ENCODE results near the gene CD34.

CD34 gene

GRCh38 chr1:207904391-207904790, 6.5 kb downstream of the CD34 start:
- TF ChIP-seq, protein P1, sequence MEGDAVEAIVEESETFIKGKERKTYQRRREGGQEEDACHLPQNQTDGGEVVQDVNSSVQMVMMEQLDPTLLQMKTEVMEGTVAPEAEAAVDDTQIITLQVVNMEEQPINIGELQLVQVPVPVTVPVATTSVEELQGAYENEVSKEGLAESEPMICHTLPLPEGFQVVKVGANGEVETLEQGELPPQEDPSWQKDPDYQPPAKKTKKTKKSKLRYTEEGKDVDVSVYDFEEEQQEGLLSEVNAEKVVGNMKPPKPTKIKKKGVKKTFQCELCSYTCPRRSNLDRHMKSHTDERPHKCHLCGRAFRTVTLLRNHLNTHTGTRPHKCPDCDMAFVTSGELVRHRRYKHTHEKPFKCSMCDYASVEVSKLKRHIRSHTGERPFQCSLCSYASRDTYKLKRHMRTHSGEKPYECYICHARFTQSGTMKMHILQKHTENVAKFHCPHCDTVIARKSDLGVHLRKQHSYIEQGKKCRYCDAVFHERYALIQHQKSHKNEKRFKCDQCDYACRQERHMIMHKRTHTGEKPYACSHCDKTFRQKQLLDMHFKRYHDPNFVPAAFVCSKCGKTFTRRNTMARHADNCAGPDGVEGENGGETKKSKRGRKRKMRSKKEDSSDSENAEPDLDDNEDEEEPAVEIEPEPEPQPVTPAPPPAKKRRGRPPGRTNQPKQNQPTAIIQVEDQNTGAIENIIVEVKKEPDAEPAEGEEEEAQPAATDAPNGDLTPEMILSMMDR (conservative IDR thresholded peaks at IDR 0.05) = no peak

DNA sequence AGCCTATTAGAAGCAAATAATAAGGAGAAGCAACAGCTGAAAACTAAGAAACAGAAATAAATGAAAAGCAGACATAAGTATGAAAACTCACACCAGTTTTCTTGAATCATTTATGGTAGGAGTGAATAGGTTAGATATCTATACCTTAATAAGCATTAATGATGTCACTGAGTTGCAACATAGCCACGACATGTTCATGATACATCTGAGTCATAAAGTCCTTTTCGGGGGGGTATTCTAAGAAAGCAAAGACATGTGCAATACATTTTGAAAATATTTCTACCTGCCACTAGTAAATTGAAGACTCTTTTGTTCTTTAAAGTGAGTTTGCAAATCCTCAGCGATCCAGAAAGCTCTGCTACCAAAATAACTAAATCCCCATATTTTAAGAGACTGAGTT, 7.2 kb downstream of the CD34 start:
- H3K27ac ChIP-seq = no peak overlapping the region
- TF ChIP-seq, protein P1 (conservative IDR thresholded peaks at IDR 0.05) = no peak

More at GRCh38 chr1:207904391-207904790, 6.5 kb downstream of the CD34 start:
- H3K27ac ChIP-seq = no peak overlapping the region

GRCh38 chr1:207903053-207903452, 7.9 kb downstream of the CD34 start:
- H3K27ac ChIP-seq = no peak overlapping the region
- TF ChIP-seq, protein P1 (conservative IDR thresholded peaks at IDR 0.05) = no peak

GRCh38 chr1:207902566-207902965, 8.4 kb downstream of the CD34 start:
- TF ChIP-seq, protein P1 (conservative IDR thresholded peaks at IDR 0.05) = no peak
- no peak overlapping the region for H3K27ac ChIP-seq

DNA sequence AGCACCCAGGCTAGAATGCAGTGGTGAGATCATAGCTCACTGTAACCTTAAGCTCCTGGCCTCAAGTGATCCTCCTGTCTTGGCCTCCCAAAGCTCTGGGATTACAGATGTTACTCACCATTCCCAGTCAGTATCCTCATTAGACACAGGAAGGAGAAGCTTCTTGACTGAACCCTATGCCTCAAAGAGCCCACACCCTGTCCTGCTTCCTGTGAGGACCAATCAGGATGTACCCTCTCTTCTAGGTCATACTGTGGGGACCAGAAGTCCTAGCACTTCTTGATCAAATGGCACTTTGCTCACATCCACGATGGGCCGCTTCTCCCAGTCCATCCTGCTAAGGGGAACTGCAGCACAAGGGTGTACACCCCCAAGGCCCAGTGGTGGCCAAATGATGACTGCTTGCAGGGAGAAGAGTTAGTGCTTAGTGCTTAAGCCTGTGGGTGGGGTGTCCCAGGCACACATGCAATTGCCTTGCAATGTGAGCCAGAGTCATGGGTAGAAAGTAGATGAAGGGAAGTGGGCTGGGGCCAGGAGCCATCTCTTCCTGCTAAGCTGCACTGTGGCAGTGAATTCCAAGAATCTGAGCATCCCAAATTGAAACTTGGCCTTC, 9.8 kb downstream of the CD34 start:
- no peak overlapping the region for H3K27ac ChIP-seq
- TF ChIP-seq, protein P1 (conservative IDR thresholded peaks at IDR 0.05) = no peak

- TF ChIP-seq, protein P1 (conservative IDR thresholded peaks at IDR 0.05) = no peak
- H3K27ac ChIP-seq = no peak overlapping the region
Observed at GRCh38 chr1:207898836-207899235, 12.1 kb downstream of the CD34 start.

GRCh38 chr1:207898260-207898659, 12.7 kb downstream of the CD34 start:
- H3K27ac ChIP-seq = no peak overlapping the region
- TF ChIP-seq, protein P1 (conservative IDR thresholded peaks at IDR 0.05) = no peak

All from VCaP (cell line).